Fibroblast of the aortic adventitia (primary cell): Measurements from ENCODE around the gene CHRNA7. TPM values are rescaled to one million over a fixed set of nuclear protein-coding genes. Genes with fewer than 3 reads are reported as not detected.

Source experiments
- DNase-seq: peaks from one replicate; pipeline ENCODE4 v3.0.0-alpha.2; 2010; ENCODE audit warnings: low read depth
- H3K4me3 ChIP-seq: 2 replicates; pipeline ENCODE4 v1.5.1; 2011; ENCODE audit warnings: low read depth, mild to moderate bottlenecking, control low read depth, low read length, moderate library complexity
- total RNA-seq: library from RNA; depleted of rRNA; stranded (reverse); fragments of >200 nt; gene quantifications from 2 replicates; pipeline ENCODE4 v1.2.3, GENCODE V29; 2012; ENCODE audit warnings: low replicate concordance
- TF ChIP-seq, protein P1 (sequence below): IDR thresholded peaks from 2 replicates; pipeline ENCODE4 v1.5.1; 2011; ENCODE audit warnings: mild to moderate bottlenecking, low read length, control low read depth, inconsistent platforms; ENCODE audit not compliant: insufficient read depth

CHRNA7 gene
- total RNA-seq = 0.18 TPM in 1 of 2 replicates, not detected in the other

DNA sequence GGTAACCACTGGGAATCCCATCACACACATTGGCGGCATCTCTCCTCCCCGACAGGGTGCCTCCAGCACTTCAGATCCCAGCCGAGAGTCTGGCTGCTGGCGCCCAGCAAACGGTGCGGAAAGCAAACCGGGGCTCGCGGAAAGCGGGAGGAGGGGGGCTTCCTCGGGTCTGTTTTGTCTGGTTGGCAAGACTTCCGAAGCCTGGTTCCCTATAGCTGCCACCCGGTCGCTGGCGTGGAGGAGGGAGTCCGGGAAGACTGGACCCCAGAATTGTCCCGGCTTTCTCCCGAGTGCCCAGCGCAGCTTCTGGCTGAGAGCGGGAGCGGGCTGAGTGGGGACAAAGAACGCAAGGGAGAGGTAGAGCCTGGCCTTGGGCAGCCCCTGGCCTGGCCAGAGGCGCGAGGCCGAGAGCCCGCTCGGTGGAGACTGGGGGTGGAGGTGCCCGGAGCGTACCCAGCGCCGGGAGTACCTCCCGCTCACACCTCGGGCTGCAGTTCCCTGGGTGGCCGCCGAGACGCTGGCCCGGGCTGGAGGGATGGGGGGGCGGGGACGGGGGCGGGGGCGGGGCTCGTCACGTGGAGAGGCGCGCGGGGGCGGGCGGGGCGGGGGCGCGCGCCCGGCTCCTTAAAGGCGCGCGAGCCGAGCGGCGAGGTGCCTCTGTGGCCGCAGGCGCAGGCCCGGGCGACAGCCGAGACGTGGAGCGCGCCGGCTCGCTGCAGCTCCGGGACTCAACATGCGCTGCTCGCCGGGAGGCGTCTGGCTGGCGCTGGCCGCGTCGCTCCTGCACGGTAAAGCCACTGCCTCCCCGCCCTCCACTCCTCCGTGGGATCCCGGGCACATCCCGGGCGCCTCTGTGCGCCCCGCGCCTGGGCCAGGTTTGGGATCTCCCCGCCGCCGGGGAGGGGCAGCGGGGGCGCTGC, at the start of gene CHRNA7:
TSS of gene CHRNA7 (plus strand) at position 654 of the 920 bp plus-strand sequence. CDS start at position 734, 80 bp downstream.
- no peak for DNase-seq

DNA sequence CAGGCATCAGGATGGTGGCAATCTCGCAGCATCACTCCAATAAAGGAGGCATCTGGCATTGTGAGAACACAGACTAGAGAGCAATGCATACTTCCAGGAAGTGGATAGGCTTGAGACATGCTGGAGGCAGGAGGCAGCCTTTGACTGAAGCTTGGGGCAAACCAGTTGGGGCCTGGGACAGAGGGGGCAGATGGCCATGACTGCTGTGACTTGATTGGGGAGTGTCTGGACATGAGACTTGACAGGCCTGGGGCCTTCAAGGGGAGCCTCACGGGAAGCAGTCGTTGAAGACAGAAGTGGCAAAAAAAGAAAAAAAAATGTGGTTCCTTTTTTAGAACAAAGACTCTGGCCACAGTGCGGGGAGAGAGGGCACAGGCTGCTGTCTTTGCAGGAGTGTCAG, 44.7 kb upstream of the CHRNA7 start:
- no peak for DNase-seq
- TF ChIP-seq, protein P1, sequence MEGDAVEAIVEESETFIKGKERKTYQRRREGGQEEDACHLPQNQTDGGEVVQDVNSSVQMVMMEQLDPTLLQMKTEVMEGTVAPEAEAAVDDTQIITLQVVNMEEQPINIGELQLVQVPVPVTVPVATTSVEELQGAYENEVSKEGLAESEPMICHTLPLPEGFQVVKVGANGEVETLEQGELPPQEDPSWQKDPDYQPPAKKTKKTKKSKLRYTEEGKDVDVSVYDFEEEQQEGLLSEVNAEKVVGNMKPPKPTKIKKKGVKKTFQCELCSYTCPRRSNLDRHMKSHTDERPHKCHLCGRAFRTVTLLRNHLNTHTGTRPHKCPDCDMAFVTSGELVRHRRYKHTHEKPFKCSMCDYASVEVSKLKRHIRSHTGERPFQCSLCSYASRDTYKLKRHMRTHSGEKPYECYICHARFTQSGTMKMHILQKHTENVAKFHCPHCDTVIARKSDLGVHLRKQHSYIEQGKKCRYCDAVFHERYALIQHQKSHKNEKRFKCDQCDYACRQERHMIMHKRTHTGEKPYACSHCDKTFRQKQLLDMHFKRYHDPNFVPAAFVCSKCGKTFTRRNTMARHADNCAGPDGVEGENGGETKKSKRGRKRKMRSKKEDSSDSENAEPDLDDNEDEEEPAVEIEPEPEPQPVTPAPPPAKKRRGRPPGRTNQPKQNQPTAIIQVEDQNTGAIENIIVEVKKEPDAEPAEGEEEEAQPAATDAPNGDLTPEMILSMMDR = no peak
- no peak overlapping the region for H3K4me3 ChIP-seq

More for the DNA sequence above, at the start of gene CHRNA7:
- TF ChIP-seq, protein P1 = peak; percentile 27
- peak within 1 kb of the TSS; percentile 57 for H3K4me3 ChIP-seq

GRCh38 chr15:31993062-31993461, 37.3 kb upstream of the CHRNA7 start:
- DNase-seq = no peak
- TF ChIP-seq, protein P1 = no peak

GRCh38 chr15:31997711-31998110, 32.6 kb upstream of the CHRNA7 start:
- TF ChIP-seq, protein P1 = no peak
- H3K4me3 ChIP-seq = no peak overlapping the region
- no peak for DNase-seq

More at GRCh38 chr15:31993062-31993461, 37.3 kb upstream of the CHRNA7 start:
- no peak overlapping the region for H3K4me3 ChIP-seq

DNA sequence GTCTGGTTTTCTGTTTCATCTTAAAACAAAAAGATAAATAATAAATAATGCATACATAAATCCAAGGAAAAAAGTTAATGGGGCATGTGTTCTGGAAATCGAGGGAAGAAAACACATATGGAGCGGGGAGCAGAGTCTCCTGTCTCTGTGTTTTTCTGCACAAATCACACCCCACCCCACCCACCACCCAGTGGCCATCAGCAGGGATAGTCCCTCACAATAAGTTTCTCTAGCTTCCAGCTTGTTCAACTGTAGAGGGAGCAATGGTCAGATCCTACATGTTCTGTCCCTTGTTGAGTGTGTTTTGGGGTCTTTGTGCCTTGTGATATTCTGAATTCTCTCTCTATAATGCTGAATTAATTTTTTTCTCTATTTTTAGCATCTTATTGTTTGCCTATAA, 26.8 kb upstream of the CHRNA7 start:
- H3K4me3 ChIP-seq = no peak overlapping the region
- TF ChIP-seq, protein P1 = no peak
- DNase-seq = no peak

DNA sequence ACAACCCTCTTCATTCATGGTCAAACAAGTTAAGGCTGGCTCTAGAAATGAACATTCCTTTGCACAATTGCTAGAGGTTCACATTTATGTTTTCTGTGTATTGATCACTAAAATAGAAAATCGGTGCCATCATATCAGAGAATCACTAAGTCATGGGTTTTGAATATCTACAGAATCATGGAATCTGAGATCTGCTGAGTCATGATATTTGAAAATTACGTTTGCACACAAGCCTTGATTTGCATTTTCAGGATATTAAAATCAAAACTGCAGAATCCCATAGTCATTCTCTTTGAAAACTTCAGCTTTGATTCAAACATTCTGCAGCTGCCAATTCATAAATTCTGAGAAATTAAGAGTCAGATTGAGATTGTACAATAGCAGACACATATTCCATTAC, 26.1 kb upstream of the CHRNA7 start:
- H3K4me3 ChIP-seq = no peak overlapping the region
- TF ChIP-seq, protein P1 = no peak
- DNase-seq = no peak
